Mesothelial cell of epicardium (in vitro differentiated cells): Measurements from ENCODE around the gene MAST4. TPM values are rescaled to one million over a fixed set of nuclear protein-coding genes. Genes with fewer than 3 reads are reported as not detected.

ENCODE experiments used
- DNase-seq, 2 experiments: peaks; one replicate each; pipeline ENCODE4 v3.0.0; 2021; ENCODE audit warnings: low spot score in 2 of 2; ENCODE audit not compliant: unreplicated experiment in 2 of 2
- H3K27ac Mint-ChIP-seq: 2 replicates; pipeline ENCODE4 v1.8.0; 2021; ENCODE audit warnings: mixed read lengths
- H3K27me3 Mint-ChIP-seq: 2 replicates; pipeline ENCODE4 v1.8.0; 2021; ENCODE audit warnings: low read depth, mixed read lengths
- H3K36me3 Mint-ChIP-seq: 2 replicates; pipeline ENCODE4 v1.8.0; 2021; ENCODE audit warnings: mixed read lengths
- H3K4me1 Mint-ChIP-seq: 2 replicates; pipeline ENCODE4 v1.8.0; 2021; ENCODE audit warnings: mixed read lengths
- H3K4me3 Mint-ChIP-seq: 2 replicates; pipeline ENCODE4 v1.8.0; 2021; ENCODE audit warnings: mild to moderate bottlenecking, moderate library complexity, mixed read lengths
- H3K9me3 Mint-ChIP-seq: 2 replicates; pipeline ENCODE4 v1.8.0; 2021; ENCODE audit warnings: mixed read lengths
- total RNA-seq: library from RNA; stranded (reverse); gene quantifications from 3 replicates; pipeline ENCODE4 v1.2.1, GENCODE V29; 2021
- TF ChIP-seq, protein P1 (sequence below): fragments of 200-600 bp; sonication (generic); IDR thresholded peaks from one replicate; pipeline ENCODE4 v1.5.0; 2021; ENCODE audit warnings: antibody characterized with exemption; ENCODE audit not compliant: unreplicated experiment

Gene MAST4
- total RNA-seq, 1 donor from 2014 or later, result 29.8 TPM

GRCh38 chr5:66553916-66554575 is 42.1 kb upstream of the MAST4 start:
- Mint-ChIP-seq H3K4me1 (peaks cover 11% of the 10 kb centered on the region), H3K4me3 (no peak overlapping the region), H3K27me3 (peaks cover 7% of the 10 kb centered on the region), H3K9me3 (peaks cover 15% of the 10 kb centered on the region), H3K27ac (no peak overlapping the region), H3K36me3 (no peaks in the 10 kb centered on the region)
- TF ChIP-seq, protein P1, sequence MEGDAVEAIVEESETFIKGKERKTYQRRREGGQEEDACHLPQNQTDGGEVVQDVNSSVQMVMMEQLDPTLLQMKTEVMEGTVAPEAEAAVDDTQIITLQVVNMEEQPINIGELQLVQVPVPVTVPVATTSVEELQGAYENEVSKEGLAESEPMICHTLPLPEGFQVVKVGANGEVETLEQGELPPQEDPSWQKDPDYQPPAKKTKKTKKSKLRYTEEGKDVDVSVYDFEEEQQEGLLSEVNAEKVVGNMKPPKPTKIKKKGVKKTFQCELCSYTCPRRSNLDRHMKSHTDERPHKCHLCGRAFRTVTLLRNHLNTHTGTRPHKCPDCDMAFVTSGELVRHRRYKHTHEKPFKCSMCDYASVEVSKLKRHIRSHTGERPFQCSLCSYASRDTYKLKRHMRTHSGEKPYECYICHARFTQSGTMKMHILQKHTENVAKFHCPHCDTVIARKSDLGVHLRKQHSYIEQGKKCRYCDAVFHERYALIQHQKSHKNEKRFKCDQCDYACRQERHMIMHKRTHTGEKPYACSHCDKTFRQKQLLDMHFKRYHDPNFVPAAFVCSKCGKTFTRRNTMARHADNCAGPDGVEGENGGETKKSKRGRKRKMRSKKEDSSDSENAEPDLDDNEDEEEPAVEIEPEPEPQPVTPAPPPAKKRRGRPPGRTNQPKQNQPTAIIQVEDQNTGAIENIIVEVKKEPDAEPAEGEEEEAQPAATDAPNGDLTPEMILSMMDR, result no peak
- DNase-seq, result no peak

DNA sequence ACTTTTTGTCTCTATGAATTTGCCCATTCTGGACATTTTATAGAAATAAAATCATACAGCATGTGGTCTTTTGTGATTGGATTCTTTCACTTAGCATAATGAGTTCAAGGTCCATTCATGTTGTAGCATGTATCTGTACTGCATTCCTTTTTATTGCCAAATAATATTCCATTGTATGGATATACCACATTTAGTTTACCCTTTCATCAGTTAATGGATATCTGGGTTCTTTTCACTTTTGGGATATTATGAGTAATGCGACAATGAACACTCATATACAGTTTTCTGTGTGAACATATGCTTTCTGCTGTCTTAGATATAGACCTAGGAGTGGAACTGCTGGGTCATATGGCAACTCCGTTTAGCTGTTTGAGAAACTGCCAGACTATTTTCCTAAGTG is 41.3 kb upstream of the MAST4 start:
- peaks cover 7% of the 10 kb centered on the region for H3K27me3 Mint-ChIP-seq
- H3K36me3 Mint-ChIP-seq, result no peaks in the 10 kb centered on the region
- TF ChIP-seq, protein P1, result no peak
- no peak overlapping the region for H3K4me3 Mint-ChIP-seq
- peaks cover 12% of the 10 kb centered on the region for H3K9me3 Mint-ChIP-seq
- no peak overlapping the region for H3K27ac Mint-ChIP-seq
- DNase-seq, result no peak
- peaks cover 11% of the 10 kb centered on the region for H3K4me1 Mint-ChIP-seq

- no peaks in the 10 kb centered on the region for H3K36me3 Mint-ChIP-seq
- no peak for DNase-seq
- H3K4me1 Mint-ChIP-seq, result no peaks in the 10 kb centered on the region
- no peak overlapping the region for H3K27ac Mint-ChIP-seq
- peaks cover under 1% of the 10 kb centered on the region for H3K27me3 Mint-ChIP-seq
- peaks cover 27% of the 10 kb centered on the region for H3K9me3 Mint-ChIP-seq
- H3K4me3 Mint-ChIP-seq, result no peak overlapping the region
- TF ChIP-seq, protein P1, result no peak
Observed at GRCh38 chr5:66558560-66558959, 37.6 kb upstream of the MAST4 start.

DNA sequence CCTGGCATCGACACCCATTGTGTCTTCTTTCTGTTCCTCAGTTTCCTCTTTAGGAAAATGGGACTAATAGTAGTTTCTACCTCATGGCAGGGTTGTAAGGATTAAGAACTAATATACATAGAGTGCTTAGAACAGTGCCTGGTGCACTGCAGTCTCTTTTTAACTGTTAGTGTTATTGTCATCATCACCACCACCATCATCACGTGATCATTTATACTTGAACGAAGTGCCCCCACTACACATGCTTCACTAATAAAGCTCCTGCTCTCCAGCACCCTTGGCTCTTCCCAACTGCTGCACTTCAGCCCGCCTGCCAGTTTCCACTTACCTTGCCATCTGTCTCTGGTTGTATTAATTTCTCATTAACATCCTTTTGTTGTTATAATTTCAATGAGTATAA is 35.8 kb upstream of the MAST4 start:
- H3K4me3 Mint-ChIP-seq, result no peak overlapping the region
- H3K27ac Mint-ChIP-seq, result no peak overlapping the region
- DNase-seq, result no peak
- no peaks in the 10 kb centered on the region for H3K4me1 Mint-ChIP-seq
- H3K36me3 Mint-ChIP-seq, result no peaks in the 10 kb centered on the region
- peaks cover 3% of the 10 kb centered on the region for H3K27me3 Mint-ChIP-seq
- peaks cover 17% of the 10 kb centered on the region for H3K9me3 Mint-ChIP-seq
- TF ChIP-seq, protein P1, result no peak

DNA sequence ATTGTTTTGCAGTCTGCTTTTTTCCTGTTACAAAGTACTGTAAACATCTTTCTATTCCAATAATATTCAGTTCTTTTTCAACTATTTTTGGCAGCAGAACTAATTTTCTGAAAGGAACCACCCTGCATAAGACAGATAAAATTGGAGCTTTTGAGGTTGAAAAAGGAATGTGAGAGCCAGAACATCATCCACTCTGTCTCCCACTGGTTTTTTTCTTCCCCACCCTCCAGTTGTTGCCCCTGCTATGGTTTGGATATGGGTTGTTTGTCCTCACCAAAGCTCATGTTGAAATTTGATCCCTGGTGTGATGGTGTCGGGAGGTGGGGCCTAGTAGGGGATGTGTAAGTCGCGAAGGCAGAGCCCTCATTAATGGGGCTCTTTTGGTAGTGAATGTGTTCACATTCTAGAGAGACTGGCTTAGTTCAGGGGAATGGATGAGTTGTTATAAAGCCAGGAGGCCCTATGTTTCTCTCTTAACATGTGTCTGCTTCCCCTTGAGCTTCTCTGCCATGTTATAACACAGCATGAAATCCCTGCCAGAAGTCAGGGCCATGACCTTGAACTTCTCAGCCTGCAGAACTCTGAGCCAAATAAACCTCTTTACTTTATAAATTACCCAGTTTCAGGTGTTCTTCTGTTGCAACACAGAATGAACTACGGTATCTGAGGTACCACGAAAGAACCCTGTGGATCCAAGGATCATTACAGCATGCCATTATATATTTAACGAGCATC is 34.8 kb upstream of the MAST4 start:
- Mint-ChIP-seq H3K4me3 (no peak overlapping the region), H3K36me3 (no peaks in the 10 kb centered on the region), H3K27ac (no peak overlapping the region), H3K27me3 (peaks cover 3% of the 10 kb centered on the region), H3K9me3 (peaks cover 15% of the 10 kb centered on the region), H3K4me1 (no peaks in the 10 kb centered on the region)
- no peak for DNase-seq
- TF ChIP-seq, protein P1, result no peak
